ENCODE measurements around the gene NBDY.

DNA sequence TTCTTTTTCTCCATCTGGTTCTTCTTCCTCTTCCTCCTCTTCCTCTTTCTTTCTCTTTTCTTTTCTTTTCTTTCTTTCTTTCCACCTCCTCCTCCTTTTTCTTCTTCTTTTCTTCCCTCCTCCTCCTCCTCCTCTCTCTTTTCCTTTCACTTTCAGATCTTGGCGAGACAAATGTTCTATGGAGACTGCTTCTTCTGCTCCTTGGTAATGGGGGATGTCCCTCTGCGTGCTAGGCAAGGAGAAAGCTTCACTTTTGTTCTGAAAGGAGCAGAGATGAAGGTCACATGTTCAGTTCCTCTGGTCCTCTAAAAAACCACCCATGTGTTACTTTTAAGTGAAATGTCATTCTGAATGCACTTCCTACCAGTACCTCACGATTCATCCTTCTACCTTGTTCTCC lies 33.2 kb downstream of the NBDY start:
- TF ChIP-seq, protein P1, sequence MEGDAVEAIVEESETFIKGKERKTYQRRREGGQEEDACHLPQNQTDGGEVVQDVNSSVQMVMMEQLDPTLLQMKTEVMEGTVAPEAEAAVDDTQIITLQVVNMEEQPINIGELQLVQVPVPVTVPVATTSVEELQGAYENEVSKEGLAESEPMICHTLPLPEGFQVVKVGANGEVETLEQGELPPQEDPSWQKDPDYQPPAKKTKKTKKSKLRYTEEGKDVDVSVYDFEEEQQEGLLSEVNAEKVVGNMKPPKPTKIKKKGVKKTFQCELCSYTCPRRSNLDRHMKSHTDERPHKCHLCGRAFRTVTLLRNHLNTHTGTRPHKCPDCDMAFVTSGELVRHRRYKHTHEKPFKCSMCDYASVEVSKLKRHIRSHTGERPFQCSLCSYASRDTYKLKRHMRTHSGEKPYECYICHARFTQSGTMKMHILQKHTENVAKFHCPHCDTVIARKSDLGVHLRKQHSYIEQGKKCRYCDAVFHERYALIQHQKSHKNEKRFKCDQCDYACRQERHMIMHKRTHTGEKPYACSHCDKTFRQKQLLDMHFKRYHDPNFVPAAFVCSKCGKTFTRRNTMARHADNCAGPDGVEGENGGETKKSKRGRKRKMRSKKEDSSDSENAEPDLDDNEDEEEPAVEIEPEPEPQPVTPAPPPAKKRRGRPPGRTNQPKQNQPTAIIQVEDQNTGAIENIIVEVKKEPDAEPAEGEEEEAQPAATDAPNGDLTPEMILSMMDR (conservative IDR thresholded peaks at IDR 0.05 in 1 of 2, IDR thresholded peaks at IDR 0.05 in 1 of 2; ENCODE audit: extremely low read depth in 1 of 2, insufficient read depth in 1 of 2, low read depth in 1 of 2, low read length in 2 of 2): no peak
- TF ChIP-seq EZH2 (IDR thresholded peaks at IDR 0.05; ENCODE audit: borderline replicate concordance, low read length): no peak
